ENCODE data around the gene WWTR1. TPM values are rescaled to one million over a fixed set of nuclear protein-coding genes. Genes with fewer than 3 reads are reported as not detected.

WWTR1 gene
- total and polyA plus RNA-seq, 2 donors (not counting 3 experiments of a cell fraction or from before 2014, with no cell fraction given) = 210 to 341 TPM

DNA sequence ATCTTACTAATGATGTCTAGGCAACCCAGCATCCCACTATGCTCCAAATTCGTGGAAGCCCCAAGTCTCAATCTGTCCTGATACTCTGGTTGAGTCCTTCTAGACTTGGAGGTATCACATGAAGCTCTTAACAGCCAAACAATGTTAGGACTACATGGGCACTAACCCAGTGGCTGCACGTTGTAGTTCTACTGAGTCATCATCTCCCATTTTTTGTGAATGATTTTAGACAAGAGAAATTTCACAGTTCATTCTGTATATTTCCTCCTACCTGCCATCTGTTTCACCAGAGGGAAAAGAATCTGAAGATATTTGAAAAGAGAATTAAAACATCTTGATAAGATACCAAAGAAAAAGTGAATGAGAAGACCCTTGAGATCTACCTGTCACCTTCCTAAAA lies 9.8 kb upstream of the WWTR1 start:
- dilution Hi-C loops (cut with MboI; ENCODE audit: extremely low pct_ligation_motif_present, low sequenced_read_pairs) (no loop called here), intact Hi-C loops (cut with micrococcal nuclease) (no loop called here)
- H3K27ac ChIP-seq (ENCODE audit: insufficient read depth, low read depth, low read length) = no peak overlapping the region
- no peaks in the 10 kb centered on the region for H3K4me1 ChIP-seq (ENCODE audit: control insufficient read depth, extremely low read depth, insufficient read depth, low read length)
- FAIRE-seq = no peak
- H3K9me1 ChIP-seq (replicated peaks; ENCODE audit: control insufficient read depth, extremely low read depth, insufficient read depth, low read length) = no peaks in the 10 kb centered on the region
- no peak overlapping the region for H2AFZ ChIP-seq (ENCODE audit: low read depth, low read length)
- no peaks in the 10 kb centered on the region for H3K9me3 ChIP-seq (replicated peaks; ENCODE audit: control insufficient read depth, insufficient read depth, low read length)
- H3K4me3 ChIP-seq (replicated peaks in 1 of 3; ENCODE audit: insufficient read depth in 1 of 3, low read depth in 1 of 3, low read length in 3 of 3) = no peak overlapping the region
- H3K9ac ChIP-seq (replicated peaks; ENCODE audit: extremely low read depth, insufficient read depth, low read length) = no peak overlapping the region
- ChIA-PET CTCF (interaction anchor here (0.7 kb wide), 1 partner anchor 230 kb away, joined by 3 read pairs; no protein-coding TSS in a partner anchor), POLR2A (no interaction called here)
- BruUV-seq (replicated peaks) = no TSS peak
- H3K27me3 ChIP-seq (ENCODE audit: control insufficient read depth in 2 of 2, insufficient read depth in 2 of 2, low read length in 2 of 2) = no peaks in the 10 kb centered on the region
- H3K79me2 ChIP-seq (ENCODE audit: control insufficient read depth, insufficient read depth, low read length) = no peaks in the 10 kb centered on the region
- H3K4me2 ChIP-seq (ENCODE audit: insufficient read depth, low read length) = no peak overlapping the region
- H3K36me3 ChIP-seq (ENCODE audit: control insufficient read depth in 2 of 2, extremely low read depth in 1 of 2, insufficient read depth in 2 of 2, low read length in 2 of 2) = no peaks in the 10 kb centered on the region
- no peaks in the 10 kb centered on the region for H4K20me1 ChIP-seq (replicated peaks; ENCODE audit: control insufficient read depth, extremely low read depth, insufficient read depth, low read length)
- no peak for TF ChIP-seq POLR2A (IDR thresholded peaks at IDR 0.05; ENCODE audit: low read depth, low read length)
- TF ChIP-seq MYC (IDR thresholded peaks at IDR 0.05; ENCODE audit: low read depth, low read length) = no peak
- TF ChIP-seq, protein P1, sequence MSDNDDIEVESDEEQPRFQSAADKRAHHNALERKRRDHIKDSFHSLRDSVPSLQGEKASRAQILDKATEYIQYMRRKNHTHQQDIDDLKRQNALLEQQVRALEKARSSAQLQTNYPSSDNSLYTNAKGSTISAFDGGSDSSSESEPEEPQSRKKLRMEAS (IDR thresholded peaks at IDR 0.05; ENCODE audit: insufficient read depth, insufficient read length) = no peak
- no peak for TF ChIP-seq POLR2AphosphoS5 (IDR thresholded peaks at IDR 0.05; ENCODE audit: insufficient read depth, low read depth, low read length)
- no peak for TF ChIP-seq EZH2 (IDR thresholded peaks at IDR 0.05; ENCODE audit: borderline replicate concordance, low read depth, low read length, severe bottlenecking)
- TF ChIP-seq, protein P2, sequence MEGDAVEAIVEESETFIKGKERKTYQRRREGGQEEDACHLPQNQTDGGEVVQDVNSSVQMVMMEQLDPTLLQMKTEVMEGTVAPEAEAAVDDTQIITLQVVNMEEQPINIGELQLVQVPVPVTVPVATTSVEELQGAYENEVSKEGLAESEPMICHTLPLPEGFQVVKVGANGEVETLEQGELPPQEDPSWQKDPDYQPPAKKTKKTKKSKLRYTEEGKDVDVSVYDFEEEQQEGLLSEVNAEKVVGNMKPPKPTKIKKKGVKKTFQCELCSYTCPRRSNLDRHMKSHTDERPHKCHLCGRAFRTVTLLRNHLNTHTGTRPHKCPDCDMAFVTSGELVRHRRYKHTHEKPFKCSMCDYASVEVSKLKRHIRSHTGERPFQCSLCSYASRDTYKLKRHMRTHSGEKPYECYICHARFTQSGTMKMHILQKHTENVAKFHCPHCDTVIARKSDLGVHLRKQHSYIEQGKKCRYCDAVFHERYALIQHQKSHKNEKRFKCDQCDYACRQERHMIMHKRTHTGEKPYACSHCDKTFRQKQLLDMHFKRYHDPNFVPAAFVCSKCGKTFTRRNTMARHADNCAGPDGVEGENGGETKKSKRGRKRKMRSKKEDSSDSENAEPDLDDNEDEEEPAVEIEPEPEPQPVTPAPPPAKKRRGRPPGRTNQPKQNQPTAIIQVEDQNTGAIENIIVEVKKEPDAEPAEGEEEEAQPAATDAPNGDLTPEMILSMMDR (IDR thresholded peaks at IDR 0.05; ENCODE audit: extremely low read depth in 1 of 2, insufficient read depth in 1 of 2, low read depth in 1 of 2, low read length in 2 of 2) = no peak
- no peak for TF ChIP-seq GATA2 (IDR thresholded peaks at IDR 0.05; ENCODE audit: insufficient read depth, insufficient read length, low read depth, low read length)
- no peak for TF ChIP-seq JUN (IDR thresholded peaks at IDR 0.05; ENCODE audit: borderline replicate concordance, insufficient read depth, insufficient read length, low read depth)
- no peak for TF ChIP-seq FOS (IDR thresholded peaks at IDR 0.05; ENCODE audit: borderline replicate concordance, insufficient read depth, low read length)
- no peak for DNase-seq (ENCODE audit: low read depth, low spot score)
